DND-41 (cell line): Measurements from ENCODE around the gene KIF13A.

Source experiments
- CTCF ChIP-seq: IDR thresholded peaks from 2 replicates; pipeline ENCODE4 v1.5.1; 2012; ENCODE audit warnings: borderline replicate concordance, low read length, moderate library complexity, mild to moderate bottlenecking; ENCODE audit not compliant: poor library complexity, severe bottlenecking; ENCODE audit errors: extremely low read depth
- EZH2 ChIP-seq: IDR thresholded peaks from 3 replicates; pipeline ENCODE4 v1.6.1; 2012; ENCODE audit warnings: borderline replicate concordance, low read depth, mild to moderate bottlenecking, moderate library complexity, low read length, inconsistent platforms; ENCODE audit not compliant: severe bottlenecking

- TF ChIP-seq CTCF (no peak), EZH2 (no peak)
These were observed 84.5 kb downstream of the KIF13A start for GRCh38 chr6:17902974-17903373.
